Bronchial epithelial cell (primary cell): ENCODE results near the gene SNPH. TPM values are rescaled to one million over a fixed set of nuclear protein-coding genes. Genes with fewer than 3 reads are reported as not detected.

ENCODE experiments used
- DNase-seq: peaks from one replicate; pipeline ENCODE4 v3.0.0-alpha.2; 2010; ENCODE audit warnings: low read depth
- FAIRE-seq: peaks from 2 replicates; lab custom pipeline; 2011; peaks lifted over from hg19 to GRCh38; lab: Jason Lieb, UNC
- H3K27me3 ChIP-seq: 2 replicates; pipeline ENCODE4 v1.5.1; 2011; ENCODE audit warnings: low read length; ENCODE audit not compliant: control insufficient read depth, insufficient read depth
- H3K36me3 ChIP-seq: 2 replicates; pipeline ENCODE4 v1.5.1; 2011; ENCODE audit warnings: low read length; ENCODE audit not compliant: control insufficient read depth, insufficient read depth
- H3K4me3 ChIP-seq: 2 replicates; pipeline ENCODE4 v1.5.1; 2011; ENCODE audit warnings: mild to moderate bottlenecking, low read depth, low read length, control low read depth
- CTCF ChIP-seq: IDR thresholded peaks from 2 replicates; pipeline ENCODE4 v1.5.1; 2011; ENCODE audit warnings: mild to moderate bottlenecking, moderate library complexity, low read length, control low read depth, inconsistent platforms; ENCODE audit not compliant: insufficient read depth, severe bottlenecking
- total RNA-seq: library from RNA; depleted of rRNA; stranded (reverse); fragments of >200 nt; gene quantifications from 2 replicates; pipeline ENCODE4 v1.2.1, GENCODE V29; 2014

The SNPH gene
- total RNA-seq, 1 donor from 2014 or later, result 1.8 TPM

GRCh38 chr20:1308067-1308701 lies 42.1 kb downstream of the SNPH start:
- FAIRE-seq, result no peak
- no peak for DNase-seq
- Histone ChIP-seq H3K4me3 (no peak overlapping the region), H3K36me3 (peaks cover 23% of the 10 kb centered on the region), H3K27me3 (no peaks in the 10 kb centered on the region)
- no peak for TF ChIP-seq CTCF

- TF ChIP-seq CTCF, result no peak
- no peak for FAIRE-seq
- Histone ChIP-seq H3K36me3 (peaks cover 23% of the 10 kb centered on the region), H3K4me3 (no peak overlapping the region), H3K27me3 (no peaks in the 10 kb centered on the region)
- DNase-seq, result no peak
Observed at GRCh38 chr20:1308702-1309095, 42.6 kb downstream of the SNPH start.

GRCh38 chr20:1309439-1309847 lies 43.3 kb downstream of the SNPH start:
- no peak for FAIRE-seq

GRCh38 chr20:1310071-1310470 lies 44.0 kb downstream of the SNPH start:
- no peak for FAIRE-seq
- no peak overlapping the region for H3K4me3 ChIP-seq

More at GRCh38 chr20:1309439-1309847, 43.3 kb downstream of the SNPH start:
- H3K36me3 ChIP-seq, result peaks cover 23% of the 10 kb centered on the region
- TF ChIP-seq CTCF, result no peak
- H3K27me3 ChIP-seq, result no peaks in the 10 kb centered on the region
- DNase-seq, result no peak
- no peak overlapping the region for H3K4me3 ChIP-seq

GRCh38 chr20:1310506-1311190 lies 44.6 kb downstream of the SNPH start:
- no peak for FAIRE-seq
- Histone ChIP-seq H3K4me3 (no peak overlapping the region), H3K36me3 (peaks cover 23% of the 10 kb centered on the region), H3K27me3 (no peaks in the 10 kb centered on the region)
- no peak for DNase-seq
- no peak for TF ChIP-seq CTCF

More at GRCh38 chr20:1310071-1310470, 44.0 kb downstream of the SNPH start:
- no peak for TF ChIP-seq CTCF
- no peak for DNase-seq
- H3K36me3 ChIP-seq, result peaks cover 23% of the 10 kb centered on the region
- H3K27me3 ChIP-seq, result no peaks in the 10 kb centered on the region
